Measurements from ENCODE around the gene TARS2. TPM values are rescaled to one million over a fixed set of nuclear protein-coding genes. Genes with fewer than 3 reads are reported as not detected.

TARS2 gene
- total and polyA plus RNA-seq, 10 of the 15 experiments (the other 5 are each of a cell fraction or from before 2014, with no cell fraction given) = 11.0 to 51.8 (median 45.2) TPM

GRCh38 chr1:150479370-150479769 lies 7.8 kb upstream of the TARS2 start:
- Histone ChIP-seq H4K20me1 (ENCODE audit: control insufficient read depth, insufficient read depth) (no peaks in the 10 kb centered on the region), H2AFZ (ENCODE audit: control insufficient read depth, low read depth, low read length) (no peak overlapping the region), H3K4me3 (no peak overlapping the region), H3K79me2 (ENCODE audit: control insufficient read depth, insufficient read depth, low read length) (no peaks in the 10 kb centered on the region), H3K4me2 (ENCODE audit: control insufficient read depth, insufficient read depth) (no peak overlapping the region), H3K9ac (ENCODE audit: control insufficient read depth, insufficient read depth, low read length) (no peak overlapping the region), H3K27ac (ENCODE audit: control insufficient read depth, insufficient read depth) (no peak overlapping the region), H3K4me1 (ENCODE audit: control insufficient read depth, insufficient read depth, low read length) (no peaks in the 10 kb centered on the region), H3K27me3 (replicated peaks in 1 of 2; ENCODE audit: control insufficient read depth in 2 of 2, insufficient read depth in 2 of 2, low read length in 1 of 2) (no peaks in the 10 kb centered on the region), H3K9me3 (replicated peaks; ENCODE audit: control insufficient read depth, insufficient read depth, low read length) (no peaks in the 10 kb centered on the region), H3K36me3 (ENCODE audit: control insufficient read depth in 2 of 2, insufficient read depth in 2 of 2, low read length in 1 of 2) (no peaks in the 10 kb centered on the region)
- POLR2A ChIA-PET = no interaction called here
- CTCF ChIA-PET = interaction anchor here (1.6 kb wide), 1 partner anchor 16 kb away, joined by 3 read pairs; no protein-coding TSS in a partner anchor
- TF ChIP-seq BRCA1 (IDR thresholded peaks at IDR 0.05; ENCODE audit: low read depth, low read length) (no peak), TARDBP (IDR thresholded peaks at IDR 0.05; ENCODE audit: borderline replicate concordance) (no peak), TCF12 (IDR thresholded peaks at IDR 0.05; ENCODE audit: low read depth, low read length) (no peak), KLF5 (IDR thresholded peaks at IDR 0.05; ENCODE audit: partially characterized antibody) (no peak), IKZF1 (conservative IDR thresholded peaks at IDR 0.05) (no peak), POU2F2 (IDR thresholded peaks at IDR 0.05; ENCODE audit: borderline replicate concordance, low read depth, low read length) (no peak), BCLAF1 (IDR thresholded peaks at IDR 0.05) (no peak), ZBTB11 (CRISPR knock-in tag; IDR thresholded peaks at IDR 0.05) (no peak), CBX5 (IDR thresholded peaks at IDR 0.05; ENCODE audit: low read depth) (no peak), POLR2A (IDR thresholded peaks at IDR 0.05; ENCODE audit: low read depth, low read length) (no peak), IRF4 (IDR thresholded peaks at IDR 0.05; ENCODE audit: low read depth, low read length) (no peak), CHD2 (IDR thresholded peaks at IDR 0.05; ENCODE audit: borderline replicate concordance, low read depth, low read length) (no peak), ZSCAN29 (IDR thresholded peaks at IDR 0.05) (no peak), NFYA (IDR thresholded peaks at IDR 0.05; ENCODE audit: borderline replicate concordance, low read depth, low read length) (no peak)
- SMC1A ChIA-PET (ENCODE audit: uncharacterized antibody, unreplicated experiment) = no interaction called here
- DNase-seq (ENCODE audit: low read depth, low spot score) (no peak), FAIRE-seq (no peak), ATAC-seq (no peak)
- in situ Hi-C loops (cut with MboI) (no loop called here), intact Hi-C loops (cut with micrococcal nuclease; ENCODE audit: unreplicated experiment) (no loop called here)
- no TSS peak for BruUV-seq (replicated peaks)
- RAD21 ChIA-PET (ENCODE audit: unreplicated experiment) = no interaction called here
- WGBS (ENCODE audit: insufficient coverage, insufficient replicate concordance, low lambda C conversion rate, missing lambda C conversion rate) = 9% methylated on average over 4 of the region's 4 CpGs

Data from GM12878 (cell line).